Lower leg skin (tissue), 3 donors: ENCODE measurements around the gene XYLT1.

Experiments used
- POLR2A ChIP-seq, 2 donors: fragments of 450-650 bp; IDR thresholded peaks; one replicate each; pipeline ENCODE4 v1.6.1; 2016 to 2017; ENCODE audit warnings: antibody characterized with exemption in 2 of 2, mild to moderate bottlenecking in 1 of 2, moderate library complexity in 1 of 2
- TF ChIP-seq, protein P1 (sequence below), 3 donors: fragments of 450-650 bp; IDR thresholded peaks; one replicate each; pipeline ENCODE4 v1.5.1; 2016; ENCODE audit warnings: antibody characterized with exemption in 3 of 3, mild to moderate bottlenecking in 3 of 3, moderate library complexity in 2 of 3

GRCh38 chr16:17497648-17498047 lies 26.9 kb upstream of the XYLT1 start:
- TF ChIP-seq, protein P1, sequence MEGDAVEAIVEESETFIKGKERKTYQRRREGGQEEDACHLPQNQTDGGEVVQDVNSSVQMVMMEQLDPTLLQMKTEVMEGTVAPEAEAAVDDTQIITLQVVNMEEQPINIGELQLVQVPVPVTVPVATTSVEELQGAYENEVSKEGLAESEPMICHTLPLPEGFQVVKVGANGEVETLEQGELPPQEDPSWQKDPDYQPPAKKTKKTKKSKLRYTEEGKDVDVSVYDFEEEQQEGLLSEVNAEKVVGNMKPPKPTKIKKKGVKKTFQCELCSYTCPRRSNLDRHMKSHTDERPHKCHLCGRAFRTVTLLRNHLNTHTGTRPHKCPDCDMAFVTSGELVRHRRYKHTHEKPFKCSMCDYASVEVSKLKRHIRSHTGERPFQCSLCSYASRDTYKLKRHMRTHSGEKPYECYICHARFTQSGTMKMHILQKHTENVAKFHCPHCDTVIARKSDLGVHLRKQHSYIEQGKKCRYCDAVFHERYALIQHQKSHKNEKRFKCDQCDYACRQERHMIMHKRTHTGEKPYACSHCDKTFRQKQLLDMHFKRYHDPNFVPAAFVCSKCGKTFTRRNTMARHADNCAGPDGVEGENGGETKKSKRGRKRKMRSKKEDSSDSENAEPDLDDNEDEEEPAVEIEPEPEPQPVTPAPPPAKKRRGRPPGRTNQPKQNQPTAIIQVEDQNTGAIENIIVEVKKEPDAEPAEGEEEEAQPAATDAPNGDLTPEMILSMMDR (IDR thresholded peaks at IDR 0.05) = no peak
- TF ChIP-seq POLR2A (IDR thresholded peaks at IDR 0.05) = no peak
